Liver (tissue), 3 donors: ENCODE data around the gene CFAP97D2.

Experiments used
- ATF3 ChIP-seq: IDR thresholded peaks from 2 replicates; pipeline ENCODE4 v1.6.1; 2016; ENCODE audit warnings: antibody characterized with exemption
- EGR1 ChIP-seq, 2 donors: IDR thresholded peaks; 2 replicates each; pipeline ENCODE4 v1.6.1; 2016 to 2018; ENCODE audit warnings: antibody characterized with exemption in 2 of 2, low read depth in 2 of 2
- HNF4A ChIP-seq, 2 donors: conservative IDR thresholded peaks; 2 replicates each; pipeline ENCODE4 v1.6.1; 2016; ENCODE audit warnings: antibody characterized with exemption in 2 of 2, mild to moderate bottlenecking in 2 of 2
- JUND ChIP-seq, 2 donors: IDR thresholded peaks; 2 replicates each; pipeline ENCODE4 v1.6.1; 2016; ENCODE audit warnings: antibody characterized with exemption in 2 of 2
- RAD21 ChIP-seq, 2 donors: IDR thresholded peaks; 2 replicates each; pipeline ENCODE4 v1.6.1; 2016; ENCODE audit warnings: antibody characterized with exemption in 2 of 2, mild to moderate bottlenecking in 2 of 2
- RXRA ChIP-seq, 2 donors: IDR thresholded peaks; 2 replicates each; pipeline ENCODE4 v1.6.1; 2017 to 2018; ENCODE audit warnings: antibody characterized with exemption in 2 of 2, mild to moderate bottlenecking in 1 of 2
- SP1 ChIP-seq: IDR thresholded peaks from 2 replicates; pipeline ENCODE4 v1.6.1; 2018; ENCODE audit warnings: antibody characterized with exemption, mild to moderate bottlenecking
- TAF1 ChIP-seq: conservative IDR thresholded peaks from 2 replicates; pipeline ENCODE4 v1.6.1; 2016; ENCODE audit warnings: antibody characterized with exemption, mild to moderate bottlenecking
- YY1 ChIP-seq: IDR thresholded peaks from 2 replicates; pipeline ENCODE4 v1.6.1; 2016; ENCODE audit warnings: antibody characterized with exemption, mild to moderate bottlenecking
- TF ChIP-seq, protein P1 (sequence below): IDR thresholded peaks from 2 replicates; pipeline ENCODE4 v1.6.1; 2016; ENCODE audit warnings: antibody characterized with exemption, mild to moderate bottlenecking
- TF ChIP-seq, protein P2 (sequence below): fragments of 150-350 bp; IDR thresholded peaks from 2 replicates; pipeline ENCODE4 v1.5.1; 2017; ENCODE audit warnings: improper control_type of control experiment, low read depth, low read length; ENCODE audit not compliant: missing input control
- TF ChIP-seq, protein P3 (sequence below): IDR thresholded peaks from 2 replicates; pipeline ENCODE4 v1.6.1; 2016; ENCODE audit warnings: antibody characterized with exemption
- donor health status: healthy.
- donor health status: healthy.

DNA sequence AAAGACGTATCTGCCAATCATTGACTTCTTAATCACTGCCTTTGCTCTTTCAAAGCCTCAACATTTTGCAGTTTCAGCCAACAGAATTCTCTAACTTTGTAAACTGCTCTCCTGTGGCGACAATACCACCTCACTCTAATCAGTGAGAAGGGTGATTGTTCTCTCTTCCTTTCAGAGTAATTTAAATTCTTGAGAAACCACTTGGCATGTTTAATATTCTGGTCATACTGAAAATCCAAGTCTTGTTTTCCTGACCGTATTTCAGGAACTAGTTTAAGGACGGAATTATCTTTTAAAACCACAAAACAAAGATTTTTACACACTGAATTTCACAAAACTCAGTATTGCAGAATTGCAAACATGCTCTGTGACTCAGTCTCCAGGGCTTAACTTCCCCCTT, 50.4 kb downstream of the CFAP97D2 start:
- TF ChIP-seq, protein P1, sequence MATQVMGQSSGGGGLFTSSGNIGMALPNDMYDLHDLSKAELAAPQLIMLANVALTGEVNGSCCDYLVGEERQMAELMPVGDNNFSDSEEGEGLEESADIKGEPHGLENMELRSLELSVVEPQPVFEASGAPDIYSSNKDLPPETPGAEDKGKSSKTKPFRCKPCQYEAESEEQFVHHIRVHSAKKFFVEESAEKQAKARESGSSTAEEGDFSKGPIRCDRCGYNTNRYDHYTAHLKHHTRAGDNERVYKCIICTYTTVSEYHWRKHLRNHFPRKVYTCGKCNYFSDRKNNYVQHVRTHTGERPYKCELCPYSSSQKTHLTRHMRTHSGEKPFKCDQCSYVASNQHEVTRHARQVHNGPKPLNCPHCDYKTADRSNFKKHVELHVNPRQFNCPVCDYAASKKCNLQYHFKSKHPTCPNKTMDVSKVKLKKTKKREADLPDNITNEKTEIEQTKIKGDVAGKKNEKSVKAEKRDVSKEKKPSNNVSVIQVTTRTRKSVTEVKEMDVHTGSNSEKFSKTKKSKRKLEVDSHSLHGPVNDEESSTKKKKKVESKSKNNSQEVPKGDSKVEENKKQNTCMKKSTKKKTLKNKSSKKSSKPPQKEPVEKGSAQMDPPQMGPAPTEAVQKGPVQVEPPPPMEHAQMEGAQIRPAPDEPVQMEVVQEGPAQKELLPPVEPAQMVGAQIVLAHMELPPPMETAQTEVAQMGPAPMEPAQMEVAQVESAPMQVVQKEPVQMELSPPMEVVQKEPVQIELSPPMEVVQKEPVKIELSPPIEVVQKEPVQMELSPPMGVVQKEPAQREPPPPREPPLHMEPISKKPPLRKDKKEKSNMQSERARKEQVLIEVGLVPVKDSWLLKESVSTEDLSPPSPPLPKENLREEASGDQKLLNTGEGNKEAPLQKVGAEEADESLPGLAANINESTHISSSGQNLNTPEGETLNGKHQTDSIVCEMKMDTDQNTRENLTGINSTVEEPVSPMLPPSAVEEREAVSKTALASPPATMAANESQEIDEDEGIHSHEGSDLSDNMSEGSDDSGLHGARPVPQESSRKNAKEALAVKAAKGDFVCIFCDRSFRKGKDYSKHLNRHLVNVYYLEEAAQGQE = no peak
- TF ChIP-seq, protein P2, sequence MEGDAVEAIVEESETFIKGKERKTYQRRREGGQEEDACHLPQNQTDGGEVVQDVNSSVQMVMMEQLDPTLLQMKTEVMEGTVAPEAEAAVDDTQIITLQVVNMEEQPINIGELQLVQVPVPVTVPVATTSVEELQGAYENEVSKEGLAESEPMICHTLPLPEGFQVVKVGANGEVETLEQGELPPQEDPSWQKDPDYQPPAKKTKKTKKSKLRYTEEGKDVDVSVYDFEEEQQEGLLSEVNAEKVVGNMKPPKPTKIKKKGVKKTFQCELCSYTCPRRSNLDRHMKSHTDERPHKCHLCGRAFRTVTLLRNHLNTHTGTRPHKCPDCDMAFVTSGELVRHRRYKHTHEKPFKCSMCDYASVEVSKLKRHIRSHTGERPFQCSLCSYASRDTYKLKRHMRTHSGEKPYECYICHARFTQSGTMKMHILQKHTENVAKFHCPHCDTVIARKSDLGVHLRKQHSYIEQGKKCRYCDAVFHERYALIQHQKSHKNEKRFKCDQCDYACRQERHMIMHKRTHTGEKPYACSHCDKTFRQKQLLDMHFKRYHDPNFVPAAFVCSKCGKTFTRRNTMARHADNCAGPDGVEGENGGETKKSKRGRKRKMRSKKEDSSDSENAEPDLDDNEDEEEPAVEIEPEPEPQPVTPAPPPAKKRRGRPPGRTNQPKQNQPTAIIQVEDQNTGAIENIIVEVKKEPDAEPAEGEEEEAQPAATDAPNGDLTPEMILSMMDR = no peak
- no peak for TF ChIP-seq EGR1 (IDR thresholded peaks at IDR 0.05; ENCODE audit: low read depth in 2 of 2)
- TF ChIP-seq ATF3 = no peak
- TF ChIP-seq TAF1 = no peak
- no peak for TF ChIP-seq RXRA (IDR thresholded peaks at IDR 0.05)
- TF ChIP-seq, protein P3, sequence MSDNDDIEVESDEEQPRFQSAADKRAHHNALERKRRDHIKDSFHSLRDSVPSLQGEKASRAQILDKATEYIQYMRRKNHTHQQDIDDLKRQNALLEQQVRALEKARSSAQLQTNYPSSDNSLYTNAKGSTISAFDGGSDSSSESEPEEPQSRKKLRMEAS = no peak
- no peak for TF ChIP-seq SP1
- no peak for TF ChIP-seq YY1
- no peak for TF ChIP-seq RAD21 (IDR thresholded peaks at IDR 0.05)
- no peak for TF ChIP-seq JUND (IDR thresholded peaks at IDR 0.05)
- TF ChIP-seq HNF4A (conservative IDR thresholded peaks at IDR 0.05) = no peak
